ENCODE measurements around the gene CYP4F12. TPM values are rescaled to one million over a fixed set of nuclear protein-coding genes. Genes with fewer than 3 reads are reported as not detected.

The CYP4F12 gene
- total RNA-seq, 1 experiment from 2014 or later, result 5.7 TPM

DNA sequence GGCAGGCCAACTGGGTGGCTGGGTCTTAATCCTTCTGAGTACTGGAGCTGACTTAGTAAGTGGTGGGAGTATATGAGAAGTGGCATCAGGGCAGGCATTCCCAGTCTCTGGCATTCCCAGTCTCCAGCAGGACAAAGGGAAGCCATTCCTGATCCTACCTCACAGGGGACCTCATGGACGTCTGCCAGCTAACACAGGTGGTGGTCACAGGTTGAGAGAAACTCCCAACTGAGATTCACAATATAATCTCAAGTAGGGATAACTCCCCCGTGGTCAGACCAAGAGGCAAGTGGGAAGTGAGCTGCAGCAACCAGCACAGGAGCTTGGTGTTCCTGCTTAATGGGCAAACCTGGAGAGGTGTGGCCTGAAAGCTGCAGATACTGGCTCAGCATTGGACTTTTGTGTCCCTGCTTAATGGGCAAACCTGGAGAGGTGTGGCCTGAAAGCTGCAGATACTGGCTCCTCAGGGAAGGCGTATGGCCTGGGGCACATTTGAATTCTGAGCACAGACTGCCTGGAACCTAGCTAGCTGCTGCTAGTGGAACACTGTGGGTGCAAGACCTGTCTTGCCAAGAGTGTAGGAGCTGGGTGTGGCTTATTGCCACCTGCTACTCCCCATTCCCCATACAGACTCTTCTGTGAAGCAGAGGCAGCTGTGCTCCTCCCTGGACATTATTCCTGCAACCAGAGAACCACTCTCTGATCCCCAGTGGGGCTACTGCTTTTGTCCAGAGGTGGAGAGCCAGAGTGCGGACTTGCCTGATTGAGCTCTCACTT lies 29.1 kb downstream of the CYP4F12 start:
- H3K4me1 ChIP-seq (replicated peaks; ENCODE audit: insufficient read depth), result peaks cover 19% of the 10 kb centered on the region
- H4K20me1 ChIP-seq (ENCODE audit: insufficient read depth), result no peaks in the 10 kb centered on the region
- H3K4me3 ChIP-seq, result no peak overlapping the region
- H3K9me2 ChIP-seq (ENCODE audit: insufficient read depth), result no peaks in the 10 kb centered on the region
- TF ChIP-seq EZH2 (IDR thresholded peaks at IDR 0.05; ENCODE audit: low read depth), result no peak
- TF ChIP-seq, protein P1, sequence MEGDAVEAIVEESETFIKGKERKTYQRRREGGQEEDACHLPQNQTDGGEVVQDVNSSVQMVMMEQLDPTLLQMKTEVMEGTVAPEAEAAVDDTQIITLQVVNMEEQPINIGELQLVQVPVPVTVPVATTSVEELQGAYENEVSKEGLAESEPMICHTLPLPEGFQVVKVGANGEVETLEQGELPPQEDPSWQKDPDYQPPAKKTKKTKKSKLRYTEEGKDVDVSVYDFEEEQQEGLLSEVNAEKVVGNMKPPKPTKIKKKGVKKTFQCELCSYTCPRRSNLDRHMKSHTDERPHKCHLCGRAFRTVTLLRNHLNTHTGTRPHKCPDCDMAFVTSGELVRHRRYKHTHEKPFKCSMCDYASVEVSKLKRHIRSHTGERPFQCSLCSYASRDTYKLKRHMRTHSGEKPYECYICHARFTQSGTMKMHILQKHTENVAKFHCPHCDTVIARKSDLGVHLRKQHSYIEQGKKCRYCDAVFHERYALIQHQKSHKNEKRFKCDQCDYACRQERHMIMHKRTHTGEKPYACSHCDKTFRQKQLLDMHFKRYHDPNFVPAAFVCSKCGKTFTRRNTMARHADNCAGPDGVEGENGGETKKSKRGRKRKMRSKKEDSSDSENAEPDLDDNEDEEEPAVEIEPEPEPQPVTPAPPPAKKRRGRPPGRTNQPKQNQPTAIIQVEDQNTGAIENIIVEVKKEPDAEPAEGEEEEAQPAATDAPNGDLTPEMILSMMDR (conservative IDR thresholded peaks at IDR 0.05), result no peak
- ChIA-PET CTCF (interaction anchor here (0.6 kb wide), 1 partner anchor 1671 kb away, joined by 5 read pairs; the partner anchor contains the start of gene IL27RA), POLR2A (ENCODE audit: unreplicated experiment) (interaction anchor here (0.6 to 0.7 kb wide), 4 partner anchors 25 to 632 kb away, joined by 3 to 9 read pairs (median 4); no protein-coding TSS in a partner anchor)
- H3K27me3 ChIP-seq (ENCODE audit: insufficient read depth, low read depth), result peaks cover 7% of the 10 kb centered on the region; the same call in 1 of the 2 replicates
- H3K79me2 ChIP-seq (ENCODE audit: low read depth), result no peaks in the 10 kb centered on the region
- peak overlapping the region; percentile 61 for H3K4me2 ChIP-seq
- peak; percentile 66 to 74 for DNase-seq
- no peak overlapping the region for H2AFZ ChIP-seq
- H3K9me3 ChIP-seq (ENCODE audit: insufficient read depth, low read depth), result no peaks in the 10 kb centered on the region
- peaks cover 16% of the 10 kb centered on the region; the same call in 1 of the 2 replicates for H3F3A ChIP-seq (ENCODE audit: insufficient read depth, low read depth)
- no peaks in the 10 kb centered on the region for H3K36me3 ChIP-seq (ENCODE audit: low read depth)
- no peak overlapping the region; the same call in 1 of the 2 replicates for H3K27ac ChIP-seq
- intact Hi-C loops (cut with micrococcal nuclease; ENCODE audit: unreplicated experiment), result loop anchor here (1.0 kb wide), 4 partner anchors 29 to 135 kb away; partner anchors contain the start of genes CYP4F12 and CYP4F3
- BruUV-seq (replicated peaks), result no TSS peak

DNA sequence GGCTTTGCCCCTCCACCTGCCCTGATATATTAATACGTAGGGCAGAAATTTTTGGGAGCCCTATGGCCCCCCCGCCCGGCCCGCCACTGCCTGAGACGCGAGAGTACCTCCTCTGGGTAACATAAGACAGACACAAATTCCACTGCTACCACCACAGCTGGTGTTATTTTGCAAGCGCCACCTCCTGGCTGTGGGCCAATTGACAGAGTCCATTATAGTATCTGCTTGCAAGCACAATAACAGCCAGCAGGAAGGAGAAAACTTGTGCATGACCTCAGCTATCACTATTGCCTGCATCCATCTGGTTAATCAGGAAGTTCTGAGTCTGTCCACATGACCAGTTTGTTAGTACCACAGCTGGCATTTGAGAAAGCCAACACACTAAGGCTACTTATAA lies 29.6 kb downstream of the CYP4F12 start:
- ChIA-PET POLR2A (ENCODE audit: unreplicated experiment) (interaction anchor here (0.6 kb wide), 5 partner anchors 15 to 492 kb away, joined by 3 to 27 read pairs (median 4); no protein-coding TSS in a partner anchor), CTCF (interaction anchor here (0.6 kb wide), 1 partner anchor 1671 kb away, joined by 5 read pairs; the partner anchor contains the start of gene IL27RA)
- peaks cover 19% of the 10 kb centered on the region for H3K4me1 ChIP-seq (replicated peaks; ENCODE audit: insufficient read depth)
- no TSS peak for BruUV-seq (replicated peaks)
- H3K27ac ChIP-seq, result no peak overlapping the region; the same call in 1 of the 2 replicates
- DNase-seq, result peak; percentile 85 to 97
- no peaks in the 10 kb centered on the region for H3K9me3 ChIP-seq (ENCODE audit: insufficient read depth, low read depth)
- H3K79me2 ChIP-seq (ENCODE audit: low read depth), result no peaks in the 10 kb centered on the region
- peaks cover 7% of the 10 kb centered on the region; the same call in 1 of the 2 replicates for H3K27me3 ChIP-seq (ENCODE audit: insufficient read depth, low read depth)
- H3K4me2 ChIP-seq, result peak overlapping the region; percentile 61
- no peak overlapping the region for H3K4me3 ChIP-seq
- TF ChIP-seq EZH2 (IDR thresholded peaks at IDR 0.05; ENCODE audit: low read depth), result no peak
- TF ChIP-seq, protein P1 (conservative IDR thresholded peaks at IDR 0.05), result 0 out of 2 replicates have a peak, but pooled peaks have one; percentile 28
- intact Hi-C loops (cut with micrococcal nuclease; ENCODE audit: unreplicated experiment), result loop anchor here (1.0 kb wide), 4 partner anchors 29 to 135 kb away; partner anchors contain the start of genes CYP4F12 and CYP4F3
- no peaks in the 10 kb centered on the region for H4K20me1 ChIP-seq (ENCODE audit: insufficient read depth)
- H3F3A ChIP-seq (ENCODE audit: insufficient read depth, low read depth), result peaks cover 16% of the 10 kb centered on the region; the same call in 1 of the 2 replicates
- H3K36me3 ChIP-seq (ENCODE audit: low read depth), result no peaks in the 10 kb centered on the region
- no peak overlapping the region for H2AFZ ChIP-seq
- no peaks in the 10 kb centered on the region for H3K9me2 ChIP-seq (ENCODE audit: insufficient read depth)

DNA sequence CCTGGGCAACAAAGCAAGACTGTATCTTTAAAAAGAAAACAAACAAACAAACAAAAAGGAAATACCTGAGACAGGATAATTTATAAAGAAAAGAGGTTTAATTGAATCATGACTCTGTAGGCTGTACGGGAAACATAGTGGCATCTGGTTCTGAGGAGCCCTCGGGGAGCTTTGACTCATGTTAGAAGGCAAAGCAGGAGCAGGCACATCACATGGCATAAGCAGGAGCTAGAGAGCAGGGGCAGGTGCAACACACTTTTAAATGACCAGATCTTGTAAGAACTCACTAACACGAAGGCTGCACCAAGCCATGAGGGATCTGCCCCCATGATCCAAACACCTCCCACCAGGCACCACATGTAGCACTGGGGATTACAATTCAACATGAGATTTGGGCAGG lies 41.8 kb downstream of the CYP4F12 start:
- Histone ChIP-seq H3K27ac (no peak overlapping the region), H4K20me1 (ENCODE audit: insufficient read depth) (no peaks in the 10 kb centered on the region), H3K9me2 (ENCODE audit: insufficient read depth) (no peaks in the 10 kb centered on the region), H3K9me3 (ENCODE audit: insufficient read depth, low read depth) (no peaks in the 10 kb centered on the region), H3F3A (ENCODE audit: insufficient read depth, low read depth) (no peaks in the 10 kb centered on the region), H3K79me2 (ENCODE audit: low read depth) (no peaks in the 10 kb centered on the region), H3K4me2 (no peak overlapping the region), H3K27me3 (ENCODE audit: insufficient read depth, low read depth) (peaks cover 45% of the 10 kb centered on the region), H3K4me3 (no peak overlapping the region), H3K4me1 (replicated peaks; ENCODE audit: insufficient read depth) (no peaks in the 10 kb centered on the region), H3K36me3 (ENCODE audit: low read depth) (no peaks in the 10 kb centered on the region), H2AFZ (no peak overlapping the region)
- DNase-seq, result no peak
- BruUV-seq (replicated peaks), result no TSS peak
- TF ChIP-seq, protein P1 (conservative IDR thresholded peaks at IDR 0.05), result no peak
- no peak for TF ChIP-seq EZH2 (IDR thresholded peaks at IDR 0.05; ENCODE audit: low read depth)
- ChIA-PET CTCF (no interaction called here), POLR2A (ENCODE audit: unreplicated experiment) (no interaction called here)
- intact Hi-C loops (cut with micrococcal nuclease; ENCODE audit: unreplicated experiment), result no loop called here

Data from PC-9 (cell line).